ENCODE data around the gene GRM3.

DNA sequence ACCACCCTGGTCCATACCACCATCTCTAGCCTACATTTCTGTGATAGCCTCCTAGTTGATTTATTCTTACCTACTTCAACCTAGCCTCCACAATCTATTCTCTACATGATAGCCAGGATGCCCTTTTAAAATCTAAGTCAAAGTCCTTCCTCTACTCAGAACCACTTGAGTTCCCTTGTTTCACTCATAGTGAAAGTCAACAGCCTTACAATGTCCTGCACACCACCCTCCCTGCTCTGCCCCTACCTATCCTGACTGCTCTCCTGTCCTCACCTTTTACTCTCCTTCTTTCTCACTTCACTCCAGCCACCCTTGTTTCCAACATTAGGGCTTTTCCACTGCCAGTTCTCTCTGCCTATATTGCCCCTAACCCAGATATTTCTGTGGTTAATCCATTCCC is 146.7 kb downstream of the GRM3 start:
- TF ChIP-seq, protein P1, sequence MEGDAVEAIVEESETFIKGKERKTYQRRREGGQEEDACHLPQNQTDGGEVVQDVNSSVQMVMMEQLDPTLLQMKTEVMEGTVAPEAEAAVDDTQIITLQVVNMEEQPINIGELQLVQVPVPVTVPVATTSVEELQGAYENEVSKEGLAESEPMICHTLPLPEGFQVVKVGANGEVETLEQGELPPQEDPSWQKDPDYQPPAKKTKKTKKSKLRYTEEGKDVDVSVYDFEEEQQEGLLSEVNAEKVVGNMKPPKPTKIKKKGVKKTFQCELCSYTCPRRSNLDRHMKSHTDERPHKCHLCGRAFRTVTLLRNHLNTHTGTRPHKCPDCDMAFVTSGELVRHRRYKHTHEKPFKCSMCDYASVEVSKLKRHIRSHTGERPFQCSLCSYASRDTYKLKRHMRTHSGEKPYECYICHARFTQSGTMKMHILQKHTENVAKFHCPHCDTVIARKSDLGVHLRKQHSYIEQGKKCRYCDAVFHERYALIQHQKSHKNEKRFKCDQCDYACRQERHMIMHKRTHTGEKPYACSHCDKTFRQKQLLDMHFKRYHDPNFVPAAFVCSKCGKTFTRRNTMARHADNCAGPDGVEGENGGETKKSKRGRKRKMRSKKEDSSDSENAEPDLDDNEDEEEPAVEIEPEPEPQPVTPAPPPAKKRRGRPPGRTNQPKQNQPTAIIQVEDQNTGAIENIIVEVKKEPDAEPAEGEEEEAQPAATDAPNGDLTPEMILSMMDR (conservative IDR thresholded peaks at IDR 0.05; ENCODE audit: low read depth, low read length) = no peak
- TF ChIP-seq SMC3 (IDR thresholded peaks at IDR 0.05; ENCODE audit: low read depth, low read length) = no peak
- no peak for TF ChIP-seq RCOR1 (IDR thresholded peaks at IDR 0.05; ENCODE audit: insufficient replicate concordance, low read length)
- TF ChIP-seq POLR2A (IDR thresholded peaks at IDR 0.05; ENCODE audit: low read depth, low read length) = no peak
- TF ChIP-seq CHD1 (IDR thresholded peaks at IDR 0.05; ENCODE audit: low read depth, low read length) = no peak
- no peak for TF ChIP-seq MXI1 (IDR thresholded peaks at IDR 0.05; ENCODE audit: borderline replicate concordance, low read depth, low read length)
